HuH-7.5 (cell line): ENCODE results near the gene TOMM20.
A peak's percentile ranks its signal among the peaks of the same experiment; 100 is the strongest.
"Not testable (repeated sequence)": the region's sequence is repeated elsewhere in the genome, so short reads cannot be mapped to it uniquely, and the experiment has no call there.

Source experiments
- DNase-seq: peaks from one replicate; pipeline ENCODE4 v3.0.0; 2011; ENCODE audit warnings: low spot score

Gene TOMM20

GRCh38 chr1:235078480-235079381 lies 49.9 kb downstream of the TOMM20 start:
- no peak for DNase-seq

GRCh38 chr1:235077571-235078479 lies 50.8 kb downstream of the TOMM20 start:
- no peak for DNase-seq

- DNase-seq, result no peak
Measured at GRCh38 chr1:235077163-235077540, 51.5 kb downstream of the TOMM20 start.

GRCh38 chr1:235076504-235077162 lies 52.0 kb downstream of the TOMM20 start:
- no peak for DNase-seq

GRCh38 chr1:235075777-235076308 lies 52.8 kb downstream of the TOMM20 start:
- DNase-seq, result no peak

GRCh38 chr1:235075048-235075776 lies 53.4 kb downstream of the TOMM20 start:
- DNase-seq, result no peak

- DNase-seq, result no peak
Measured at GRCh38 chr1:235074523-235075047, 54.1 kb downstream of the TOMM20 start.

- DNase-seq, result no peak
Measured at GRCh38 chr1:235073968-235074522, 54.6 kb downstream of the TOMM20 start.

- DNase-seq, result peak; percentile 44
Measured at GRCh38 chr1:235073331-235073967, 55.2 kb downstream of the TOMM20 start.

- DNase-seq, result not testable (repeated sequence)
Measured at GRCh38 chr1:235072577-235072976, 56.1 kb downstream of the TOMM20 start.

- DNase-seq, result no peak
Measured at GRCh38 chr1:235072096-235072495, 56.5 kb downstream of the TOMM20 start.

GRCh38 chr1:235070819-235071218 lies 57.8 kb downstream of the TOMM20 start:
- no peak for DNase-seq

GRCh38 chr1:235069577-235070563 lies 58.8 kb downstream of the TOMM20 start:
- DNase-seq, result no peak

- DNase-seq, result no peak
Measured at GRCh38 chr1:235069176-235069575, 59.5 kb downstream of the TOMM20 start.

GRCh38 chr1:235068158-235069121 lies 60.2 kb downstream of the TOMM20 start:
- DNase-seq, result peak; percentile 36

- DNase-seq, result peak; percentile 38
Measured at GRCh38 chr1:235067396-235068157, 61.1 kb downstream of the TOMM20 start.
